ENCODE results near the gene PRELID1.
"Not testable (repeated sequence)": the region's sequence is repeated elsewhere in the genome, so short reads cannot be mapped to it uniquely, and the experiment has no call there.

The PRELID1 gene

DNA sequence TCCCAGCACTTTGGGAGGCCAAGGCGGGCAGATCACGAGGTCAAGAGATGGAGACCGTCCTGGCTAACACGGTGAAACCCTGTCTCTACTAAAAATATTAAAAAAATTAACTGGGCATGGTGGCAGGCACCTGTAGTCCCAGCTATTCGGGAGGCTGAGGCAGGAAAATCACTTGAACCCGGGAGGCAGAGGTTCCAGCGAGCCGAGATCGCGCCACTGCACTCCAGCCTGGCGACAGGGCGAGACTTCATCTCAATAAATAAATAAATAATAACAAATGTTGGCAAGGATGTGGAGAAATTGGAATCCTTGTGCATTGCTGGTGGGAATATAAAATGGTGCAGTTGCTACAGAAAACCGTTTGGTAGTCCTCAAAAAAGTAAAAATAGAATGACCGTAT lies 39.4 kb downstream of the PRELID1 start:
- H3K36me3 ChIP-seq (replicated peaks in 1 of 2; ENCODE audit: control insufficient read depth in 2 of 2, insufficient read depth in 2 of 2, low read length in 2 of 2) = peaks cover 2 to 65% of the 10 kb centered on the region in 2 donors

DNA sequence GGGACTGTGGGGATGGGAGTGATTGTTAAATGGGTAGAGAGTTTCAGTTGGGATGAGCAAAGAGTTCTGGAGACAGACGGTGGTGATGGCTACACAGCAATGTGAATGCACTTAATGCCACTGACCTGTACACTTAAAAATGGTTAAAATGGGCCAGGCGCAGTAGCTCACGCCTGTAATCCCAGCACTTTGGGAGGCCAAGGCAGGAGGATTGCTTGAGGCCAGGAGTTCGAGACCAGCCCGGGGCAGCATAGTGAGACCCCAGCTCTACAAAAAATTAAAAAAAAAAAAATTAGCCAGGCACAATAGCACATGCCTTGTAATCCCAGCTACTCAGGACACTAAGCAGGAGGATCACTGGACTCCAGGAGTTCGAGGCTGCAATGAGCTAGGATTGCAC lies 40.2 kb downstream of the PRELID1 start:
- Histone ChIP-seq H3K18ac (ENCODE audit: low read length) (no peak overlapping the region), H4K8ac (ENCODE audit: low read depth, low read length) (no peak overlapping the region), H3K4me3 (ENCODE audit: low read length in 2 of 2) (no peak overlapping the region), H3K36me3 (replicated peaks in 1 of 2; ENCODE audit: control insufficient read depth in 2 of 2, insufficient read depth in 2 of 2, low read length in 2 of 2) (peaks cover 0 to 61% of the 10 kb centered on the region in 2 donors), H3K4ac (ENCODE audit: low read length) (no peak overlapping the region), H3K9ac (ENCODE audit: low read depth, low read length, poor library complexity) (no peak overlapping the region), H3K27ac (replicated peaks; ENCODE audit: low read length) (no peak overlapping the region), H3K4me1 (ENCODE audit: control insufficient read depth in 2 of 2, insufficient read depth in 1 of 2, low read depth in 1 of 2, low read length in 2 of 2) (no peaks in the 10 kb centered on the region), H2AK5ac (ENCODE audit: low read depth, low read length) (no peak overlapping the region), H2BK12ac (ENCODE audit: low read length) (no peak overlapping the region), H3K9me3 (replicated peaks in 1 of 2; ENCODE audit: control insufficient read depth in 2 of 2, insufficient read depth in 1 of 2, low read depth in 1 of 2, low read length in 2 of 2) (no peaks in the 10 kb centered on the region), H4K91ac (ENCODE audit: low read depth, low read length, poor library complexity) (no peak overlapping the region), H2BK15ac (ENCODE audit: low read length) (no peak overlapping the region), H2BK120ac (ENCODE audit: low read depth, low read length) (no peak overlapping the region), H3K14ac (ENCODE audit: low read length) (no peak overlapping the region), H3K4me2 (ENCODE audit: insufficient read depth, low read length, poor library complexity, severe bottlenecking) (no peak overlapping the region), H2AFZ (ENCODE audit: low read length) (no peak overlapping the region), H3K27me3 (ENCODE audit: control insufficient read depth in 3 of 3, insufficient read depth in 3 of 3, low read depth in 1 of 3, low read length in 3 of 3) (no peaks in the 10 kb centered on the region), H3K79me1 (ENCODE audit: low read depth, low read length) (no peaks in the 10 kb centered on the region), H3K23ac (ENCODE audit: low read depth, low read length, poor library complexity) (no peak overlapping the region), H2BK5ac (ENCODE audit: low read length) (no peak overlapping the region)
- DNase-seq (ENCODE audit: low spot score) = no peak
- no CpG with 5 or more reads among the region's 6 CpGs for WGBS, 2 donors (ENCODE audit: extremely low coverage in 2 of 2, insufficient read length in 2 of 2, insufficient replicate concordance in 1 of 2)

More for the DNA sequence above, 39.4 kb downstream of the PRELID1 start:
- not testable (repeated sequence) for H3K14ac ChIP-seq (ENCODE audit: low read length); H3K4me1 ChIP-seq (ENCODE audit: control insufficient read depth in 2 of 2, insufficient read depth in 1 of 2, low read depth in 1 of 2, low read length in 2 of 2); H2AFZ ChIP-seq (ENCODE audit: low read length); H3K9ac ChIP-seq (ENCODE audit: low read depth, low read length, poor library complexity); H2AK5ac ChIP-seq (ENCODE audit: low read depth, low read length); H3K23ac ChIP-seq (ENCODE audit: low read depth, low read length, poor library complexity); H3K27me3 ChIP-seq (ENCODE audit: control insufficient read depth in 3 of 3, insufficient read depth in 3 of 3, low read depth in 1 of 3, low read length in 3 of 3); H3K4me3 ChIP-seq (ENCODE audit: low read length in 2 of 2); H3K9me3 ChIP-seq (replicated peaks in 1 of 2; ENCODE audit: control insufficient read depth in 2 of 2, insufficient read depth in 1 of 2, low read depth in 1 of 2, low read length in 2 of 2); H2BK120ac ChIP-seq (ENCODE audit: low read depth, low read length); DNase-seq (ENCODE audit: low spot score); H4K91ac ChIP-seq (ENCODE audit: low read depth, low read length, poor library complexity); H4K8ac ChIP-seq (ENCODE audit: low read depth, low read length); H2BK12ac ChIP-seq (ENCODE audit: low read length); H3K18ac ChIP-seq (ENCODE audit: low read length); H3K27ac ChIP-seq (replicated peaks; ENCODE audit: low read length); H2BK5ac ChIP-seq (ENCODE audit: low read length); H3K4me2 ChIP-seq (ENCODE audit: insufficient read depth, low read length, poor library complexity, severe bottlenecking); H3K4ac ChIP-seq (ENCODE audit: low read length); H3K79me1 ChIP-seq (ENCODE audit: low read depth, low read length); H2BK15ac ChIP-seq (ENCODE audit: low read length)
- no CpG with 5 or more reads among the region's 14 CpGs for WGBS, 2 donors (ENCODE audit: extremely low coverage in 2 of 2, insufficient read length in 2 of 2, insufficient replicate concordance in 1 of 2)

DNA sequence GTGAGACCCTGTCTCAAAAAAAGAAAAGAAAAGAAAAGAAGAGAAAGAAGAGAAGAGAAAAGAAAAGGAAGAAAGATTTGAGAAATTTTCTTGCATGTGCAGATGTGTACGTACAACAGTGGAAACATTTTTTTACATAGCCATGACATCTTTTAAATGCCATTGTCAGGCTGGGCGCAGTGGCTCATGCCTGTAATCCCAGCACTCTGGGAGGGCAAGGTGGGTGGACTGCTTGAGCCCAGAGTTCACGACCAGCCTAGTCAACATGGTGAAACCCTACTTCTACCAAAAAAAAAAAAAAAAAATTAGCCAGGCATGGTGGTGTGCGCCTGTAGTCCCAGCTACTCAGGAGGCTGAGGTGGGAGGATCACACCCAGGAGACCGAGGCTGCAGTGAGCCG lies 41.3 kb downstream of the PRELID1 start:
- Histone ChIP-seq H4K8ac (ENCODE audit: low read depth, low read length) (no peak overlapping the region), H3K9ac (ENCODE audit: low read depth, low read length, poor library complexity) (no peak overlapping the region), H3K27me3 (ENCODE audit: control insufficient read depth in 3 of 3, insufficient read depth in 3 of 3, low read depth in 1 of 3, low read length in 3 of 3) (no peaks in the 10 kb centered on the region), H4K91ac (ENCODE audit: low read depth, low read length, poor library complexity) (no peak overlapping the region), H3K36me3 (replicated peaks in 1 of 2; ENCODE audit: control insufficient read depth in 2 of 2, insufficient read depth in 2 of 2, low read length in 2 of 2) (peaks cover 3 to 60% of the 10 kb centered on the region in 2 donors), H3K79me1 (ENCODE audit: low read depth, low read length) (peaks cover 4% of the 10 kb centered on the region), H2BK5ac (ENCODE audit: low read length) (no peak overlapping the region), H3K4me1 (ENCODE audit: control insufficient read depth in 2 of 2, insufficient read depth in 1 of 2, low read depth in 1 of 2, low read length in 2 of 2) (peaks cover 0 to 1% of the 10 kb centered on the region in 2 donors), H2AFZ (ENCODE audit: low read length) (no peak overlapping the region), H2BK12ac (ENCODE audit: low read length) (no peak overlapping the region), H3K9me3 (replicated peaks in 1 of 2; ENCODE audit: control insufficient read depth in 2 of 2, insufficient read depth in 1 of 2, low read depth in 1 of 2, low read length in 2 of 2) (no peaks in the 10 kb centered on the region), H2AK5ac (ENCODE audit: low read depth, low read length) (no peak overlapping the region), H2BK15ac (ENCODE audit: low read length) (no peak overlapping the region), H3K4ac (ENCODE audit: low read length) (no peak overlapping the region), H3K14ac (ENCODE audit: low read length) (no peak overlapping the region), H2BK120ac (ENCODE audit: low read depth, low read length) (no peak overlapping the region), H3K23ac (ENCODE audit: low read depth, low read length, poor library complexity) (no peak overlapping the region), H3K18ac (ENCODE audit: low read length) (no peak overlapping the region), H3K4me3 (ENCODE audit: low read length in 2 of 2) (no peak overlapping the region), H3K4me2 (ENCODE audit: insufficient read depth, low read length, poor library complexity, severe bottlenecking) (no peak overlapping the region), H3K27ac (replicated peaks; ENCODE audit: low read length) (no peak overlapping the region)
- whole genome bisulfite sequencing, 2 donors (ENCODE audit: extremely low coverage in 2 of 2, insufficient read length in 2 of 2, insufficient replicate concordance in 1 of 2) = no CpG with 5 or more reads among the region's 6 CpGs
- no peak for DNase-seq (ENCODE audit: low spot score)

DNA sequence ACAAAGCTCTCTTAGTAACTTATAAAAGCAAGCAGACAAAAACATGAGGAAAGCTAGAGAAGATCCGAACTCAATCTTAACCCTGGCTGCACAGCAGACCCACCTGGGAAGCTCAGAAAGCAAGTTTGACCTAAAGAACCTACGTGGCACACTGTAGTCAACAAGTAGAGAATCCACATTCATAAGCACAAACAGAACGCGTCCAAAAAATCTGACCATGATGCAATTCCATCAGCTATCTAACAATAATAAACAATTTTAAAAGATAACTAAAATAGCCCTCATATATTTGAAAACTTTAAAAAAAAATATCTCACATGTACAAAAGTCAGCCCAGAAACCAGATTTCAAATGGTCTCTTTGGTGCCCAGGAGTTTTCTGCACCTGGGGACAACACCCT lies 43.2 kb downstream of the PRELID1 start:
- WGBS, 2 donors (ENCODE audit: extremely low coverage in 2 of 2, insufficient read length in 2 of 2, insufficient replicate concordance in 1 of 2) = no CpG with 5 or more reads among the region's 4 CpGs
- Histone ChIP-seq H3K4me1 (ENCODE audit: control insufficient read depth in 2 of 2, insufficient read depth in 1 of 2, low read depth in 1 of 2, low read length in 2 of 2) (peaks cover 6 to 9% of the 10 kb centered on the region in 2 donors), H3K4me3 (ENCODE audit: low read length in 2 of 2) (no peak overlapping the region), H3K23ac (ENCODE audit: low read depth, low read length, poor library complexity) (no peak overlapping the region), H3K79me1 (ENCODE audit: low read depth, low read length) (peaks cover 11% of the 10 kb centered on the region), H3K9me3 (replicated peaks in 1 of 2; ENCODE audit: control insufficient read depth in 2 of 2, insufficient read depth in 1 of 2, low read depth in 1 of 2, low read length in 2 of 2) (no peaks in the 10 kb centered on the region), H4K91ac (ENCODE audit: low read depth, low read length, poor library complexity) (no peak overlapping the region), H2AFZ (ENCODE audit: low read length) (no peak overlapping the region), H3K27me3 (ENCODE audit: control insufficient read depth in 3 of 3, insufficient read depth in 3 of 3, low read depth in 1 of 3, low read length in 3 of 3) (no peaks in the 10 kb centered on the region), H3K27ac (replicated peaks; ENCODE audit: low read length) (no peak overlapping the region), H3K9ac (ENCODE audit: low read depth, low read length, poor library complexity) (no peak overlapping the region), H3K14ac (ENCODE audit: low read length) (no peak overlapping the region), H2BK120ac (ENCODE audit: low read depth, low read length) (no peak overlapping the region), H2BK12ac (ENCODE audit: low read length) (no peak overlapping the region), H2AK5ac (ENCODE audit: low read depth, low read length) (no peak overlapping the region), H2BK15ac (ENCODE audit: low read length) (no peak overlapping the region), H4K8ac (ENCODE audit: low read depth, low read length) (no peak overlapping the region), H3K4ac (ENCODE audit: low read length) (no peak overlapping the region), H3K4me2 (ENCODE audit: insufficient read depth, low read length, poor library complexity, severe bottlenecking) (no peak overlapping the region), H3K18ac (ENCODE audit: low read length) (no peak overlapping the region), H2BK5ac (ENCODE audit: low read length) (no peak overlapping the region), H3K36me3 (replicated peaks in 1 of 2; ENCODE audit: control insufficient read depth in 2 of 2, insufficient read depth in 2 of 2, low read length in 2 of 2) (peaks cover 4 to 53% of the 10 kb centered on the region in 2 donors)
- DNase-seq (ENCODE audit: low spot score) = no peak

Measured in neuronal stem cell (in vitro differentiated cells).